ENCODE results near the gene DNAJB1. TPM values are rescaled to one million over a fixed set of nuclear protein-coding genes. Genes with fewer than 3 reads are reported as not detected.

The DNAJB1 gene
- total RNA-seq, result 49.4 TPM

GRCh38 chr19:14517840-14518505 is at the start of gene DNAJB1:
Gene DNAJB1, minus strand, starts transcription at chr19:14518397. Its CDS starts 48 bp downstream, at chr19:14518349.

DNA sequence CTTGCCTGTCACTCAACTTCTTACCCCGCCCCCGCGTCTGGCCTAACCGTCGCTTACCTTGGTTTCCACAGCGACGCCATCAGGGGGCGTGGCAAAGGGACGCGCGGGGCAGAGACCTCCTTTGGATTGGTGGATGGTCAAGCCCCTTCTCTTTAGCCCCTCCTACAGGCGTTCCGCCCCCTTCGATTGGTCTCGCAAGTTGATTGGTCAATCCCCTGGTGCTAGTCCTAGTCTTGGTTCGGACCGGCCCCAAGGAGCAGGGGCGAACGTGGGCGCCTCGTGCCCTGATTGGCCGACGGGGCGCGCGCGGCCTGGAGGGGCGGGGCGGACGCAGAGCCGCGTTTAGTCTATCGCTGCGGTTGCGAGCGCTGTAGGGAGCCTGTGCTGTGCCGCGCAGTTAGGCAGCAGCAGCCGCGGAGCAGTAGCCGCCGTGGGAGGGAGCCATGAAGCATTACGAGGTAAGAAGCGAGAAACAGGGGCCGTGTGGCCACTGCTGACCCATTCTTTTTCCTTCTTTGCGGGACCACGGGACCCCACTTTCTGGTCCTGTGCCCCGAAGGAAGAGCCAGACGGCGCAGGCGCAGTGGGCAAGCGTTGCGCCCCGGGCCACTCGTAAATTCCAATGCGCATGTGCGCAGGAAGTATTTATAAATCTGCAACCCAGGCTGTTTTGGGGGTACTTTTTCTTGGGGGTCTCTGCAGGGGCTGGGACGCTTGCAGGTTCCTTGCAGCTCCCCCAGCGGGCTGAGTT is 11.2 kb upstream of the DNAJB1 start, which contains the start of gene TECR:
Gene TECR (plus strand): TSS at position 341 of the 751 bp plus-strand sequence. CDS start 103 bp downstream, at position 444.

DNA sequence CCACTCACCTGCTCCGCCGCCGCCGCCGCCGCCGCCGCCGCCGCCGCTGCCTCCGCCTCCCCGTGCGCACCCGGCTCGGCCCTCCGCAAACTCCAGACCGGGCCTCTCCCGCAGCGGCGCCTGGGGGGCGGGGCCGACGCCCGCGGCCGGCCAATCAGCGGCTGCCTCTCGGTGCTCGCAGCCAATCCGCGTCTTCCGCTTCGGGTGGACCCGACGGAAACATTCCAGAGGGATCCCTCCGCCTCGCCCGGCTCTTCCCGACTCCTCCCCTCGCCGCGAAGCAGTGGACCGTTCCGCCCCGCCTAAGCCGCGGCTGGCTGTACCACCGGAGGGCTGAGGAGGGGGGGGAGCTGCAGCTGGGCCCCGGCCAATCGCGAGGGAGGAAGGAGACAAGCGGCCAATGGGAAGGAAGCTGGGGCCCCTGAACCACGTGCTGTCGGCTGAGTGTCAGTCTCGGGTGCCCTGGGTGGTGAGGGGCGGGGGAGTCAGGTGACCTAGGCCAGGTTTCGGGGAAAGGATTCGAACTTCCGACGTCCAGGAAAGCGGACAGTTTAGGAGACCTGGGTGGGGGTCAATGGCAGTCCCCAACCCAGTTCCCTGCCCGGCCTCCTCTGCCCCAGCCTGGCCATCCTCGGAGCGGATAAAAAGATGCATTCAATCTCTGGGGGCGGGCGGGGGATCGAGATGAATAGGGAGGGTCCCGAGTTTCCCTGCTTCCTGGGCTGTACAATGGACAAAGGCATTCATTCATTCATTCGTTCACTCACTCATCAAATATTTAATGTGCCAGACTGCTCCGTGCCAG is 22.0 kb downstream of the DNAJB1 start, which contains the start of gene GIPC1:
Gene GIPC1 (minus strand): TSS at position 99 of the 805 bp plus-strand sequence. CDS start 13,151 bp downstream, outside the sequence.

DNA sequence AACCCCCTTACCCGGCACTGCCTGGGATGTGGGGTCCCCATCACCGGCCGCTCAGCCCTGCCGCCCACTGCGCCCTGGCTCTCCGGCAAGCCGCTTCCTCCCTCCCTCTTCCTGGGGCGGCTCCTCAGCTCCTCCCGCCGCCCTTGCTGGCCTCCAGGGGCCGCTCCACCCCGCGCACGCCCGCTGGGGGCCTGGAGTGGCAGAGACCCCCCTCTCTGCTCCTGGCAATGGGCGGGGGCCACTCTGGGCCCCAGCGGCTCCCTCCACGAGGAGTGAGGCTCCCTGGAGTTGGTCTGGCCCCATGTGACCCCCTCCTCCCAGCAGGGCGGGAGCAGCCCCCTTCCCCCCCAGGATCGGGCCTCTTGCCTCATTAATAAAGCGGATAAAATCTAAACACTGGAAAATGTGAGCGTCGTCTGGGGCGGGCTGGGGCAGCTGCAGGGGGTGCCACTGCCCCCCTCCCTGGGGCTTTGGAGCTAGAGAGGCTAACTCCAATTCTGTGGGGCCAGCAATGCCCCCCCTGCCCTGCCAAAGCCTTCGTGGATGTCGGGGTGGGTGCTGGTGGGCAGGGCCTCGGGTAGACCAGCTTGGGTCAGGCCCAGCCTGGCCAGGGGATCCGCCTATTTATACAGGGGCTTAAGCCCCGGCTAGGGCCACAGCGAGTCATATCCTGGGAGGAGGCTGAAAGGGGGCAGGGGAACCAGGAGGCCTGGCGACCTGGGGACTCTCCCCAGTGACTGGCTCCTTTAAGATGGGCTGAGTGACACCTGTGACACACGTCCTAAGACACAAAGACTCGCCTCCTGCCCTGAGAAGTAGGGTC is 42.7 kb downstream of the DNAJB1 start, which contains the start of gene PTGER1:
Gene PTGER1 (minus strand): TSS at position 104 of the 823 bp plus-strand sequence. CDS start 1,034 bp downstream, outside the sequence.

Small RNA genes within 50 kb of the gene (small RNA-seq; reads per million reads assigned to genes)
- not detected for gene SNRPGP15

Other genes with a start within 250 kb of the DNAJB1 start
- gene ADGRE5, start 137.0 kb downstream of the DNAJB1 start, total RNA-seq, result 2.3 TPM
- 32.1 TPM for gene DDX39A, start 99.1 kb downstream of the DNAJB1 start, total RNA-seq
- gene PKN1, start 85.1 kb downstream of the DNAJB1 start, total RNA-seq, result 69.9 TPM
- 0.69 TPM for gene PTGER1, start 43.0 kb downstream of the DNAJB1 start, total RNA-seq
- 45.0 TPM for gene GIPC1, start 22.3 kb downstream of the DNAJB1 start, total RNA-seq
- 22.8 TPM for gene TECR, start 11.2 kb upstream of the DNAJB1 start, total RNA-seq
- 169 TPM for gene NDUFB7, start 53.7 kb upstream of the DNAJB1 start, total RNA-seq
- 0.46 TPM for gene CLEC17A, start 64.7 kb upstream of the DNAJB1 start, total RNA-seq
- not detected for gene ADGRE3, start 156.4 kb upstream of the DNAJB1 start, total RNA-seq
- 30.0 TPM for gene ZNF333, start 171.7 kb upstream of the DNAJB1 start, total RNA-seq